Effector CD8-positive, alpha-beta T cell (primary cell): ENCODE results near the gene SLC34A1.

Source experiments
- DNase-seq: peaks from one replicate; lab custom pipeline; 2025; lab: John Stamatoyannopoulos, UW

SLC34A1 gene

DNA sequence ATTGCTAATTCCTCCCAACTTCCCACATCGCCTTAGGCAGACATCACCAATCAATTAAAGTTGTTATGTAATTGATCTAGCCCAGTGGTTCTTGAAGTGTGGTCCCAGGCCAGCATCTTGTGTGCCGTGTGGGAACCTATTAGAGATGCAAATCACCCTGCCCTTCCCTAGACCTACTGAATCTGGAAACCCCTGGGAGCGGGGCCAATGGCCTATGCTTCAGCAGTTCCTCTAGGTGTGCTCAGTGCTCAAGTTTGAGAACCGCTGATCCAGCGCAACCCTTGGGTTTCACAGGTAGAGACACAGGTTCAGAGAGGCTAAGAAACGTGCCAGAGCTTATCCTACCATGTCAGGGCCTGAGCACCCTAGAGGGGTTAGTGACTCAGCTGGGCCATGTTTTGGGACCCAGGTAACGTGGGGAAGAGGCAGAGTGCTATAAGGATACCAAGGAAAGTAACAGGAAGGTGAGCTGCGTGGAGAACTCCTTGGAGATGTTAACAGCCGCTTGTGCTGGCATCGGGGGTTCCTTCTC is 4.4 kb downstream of the SLC34A1 start:
- DNase-seq, result no peak

GRCh38 chr5:177389241-177390169 is 5.3 kb downstream of the SLC34A1 start:
- no peak for DNase-seq

DNA sequence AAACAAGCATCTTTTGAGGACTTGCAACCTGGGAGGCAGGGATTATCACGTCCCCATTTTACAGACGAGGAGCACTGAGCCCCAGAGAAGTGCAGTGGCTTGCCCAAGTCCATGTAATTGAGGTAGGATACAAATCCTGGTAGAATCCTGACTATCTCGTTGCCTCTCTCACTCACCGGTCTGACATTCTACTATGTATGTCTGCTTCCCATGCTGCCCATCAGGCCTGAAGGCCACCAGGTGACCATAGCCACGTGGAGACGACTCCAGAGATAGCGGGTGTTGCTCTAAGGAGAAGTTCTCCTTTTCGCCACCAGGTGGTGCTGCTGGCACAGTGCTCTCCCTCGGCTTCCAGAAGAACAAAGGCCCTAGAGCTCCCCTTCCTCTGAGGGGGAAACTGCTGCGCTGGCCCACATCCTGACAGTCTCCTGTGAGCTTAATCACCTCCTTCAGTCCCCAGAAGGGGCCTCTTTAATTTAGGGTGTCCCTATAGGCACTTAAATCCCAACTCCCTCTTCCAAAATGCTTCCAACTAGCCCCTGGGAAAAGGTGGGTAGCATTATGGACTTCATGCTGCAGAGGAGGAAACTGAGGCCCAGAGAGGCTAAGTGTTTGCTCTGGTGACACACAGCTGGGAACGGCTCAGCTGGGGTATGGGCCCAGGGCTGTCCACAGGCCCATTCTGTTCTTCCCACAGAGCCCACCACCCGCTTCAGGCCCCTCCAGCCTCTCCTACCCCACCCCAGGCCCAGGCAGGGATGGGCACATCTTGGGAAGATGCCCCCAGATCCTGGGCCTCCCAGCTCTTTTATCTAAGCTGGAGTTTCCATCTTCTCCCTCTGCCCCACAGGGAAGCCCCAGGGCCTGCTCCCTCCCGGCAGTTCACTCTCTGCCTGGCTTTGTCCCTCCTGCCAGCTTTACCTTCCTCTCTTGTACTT is 6.4 kb downstream of the SLC34A1 start:
- peak; percentile 82 for DNase-seq

- no peak for DNase-seq
Measured at GRCh38 chr5:177392765-177393164, 8.5 kb downstream of the SLC34A1 start.

DNA sequence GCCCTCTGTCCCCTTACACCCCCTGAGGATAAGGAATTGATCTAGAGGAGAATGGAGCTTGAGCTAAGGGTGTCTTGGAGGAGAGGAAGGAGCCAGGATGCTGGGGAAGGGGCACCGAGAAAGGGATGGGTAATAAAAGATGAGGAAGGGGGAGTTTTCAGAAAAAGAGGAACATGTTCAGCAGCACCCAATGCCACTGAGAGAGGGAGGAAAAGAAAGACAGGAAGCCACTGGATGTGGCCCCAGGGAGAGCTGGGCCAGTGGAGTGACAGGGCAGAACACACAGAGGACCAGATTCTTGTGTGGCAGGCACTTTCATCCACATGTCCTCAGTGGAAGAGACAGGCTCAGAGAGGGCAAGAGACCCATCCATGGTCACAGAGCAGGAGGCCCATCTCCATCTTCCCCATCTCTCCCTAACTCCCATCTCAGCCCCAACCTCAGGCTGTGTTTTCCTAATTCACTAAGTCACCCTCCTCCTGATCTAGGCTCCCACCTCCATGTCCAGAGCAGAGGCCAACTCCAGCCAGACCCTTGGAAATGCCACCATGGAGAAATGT is 9.1 kb downstream of the SLC34A1 start:
- no peak for DNase-seq

DNA sequence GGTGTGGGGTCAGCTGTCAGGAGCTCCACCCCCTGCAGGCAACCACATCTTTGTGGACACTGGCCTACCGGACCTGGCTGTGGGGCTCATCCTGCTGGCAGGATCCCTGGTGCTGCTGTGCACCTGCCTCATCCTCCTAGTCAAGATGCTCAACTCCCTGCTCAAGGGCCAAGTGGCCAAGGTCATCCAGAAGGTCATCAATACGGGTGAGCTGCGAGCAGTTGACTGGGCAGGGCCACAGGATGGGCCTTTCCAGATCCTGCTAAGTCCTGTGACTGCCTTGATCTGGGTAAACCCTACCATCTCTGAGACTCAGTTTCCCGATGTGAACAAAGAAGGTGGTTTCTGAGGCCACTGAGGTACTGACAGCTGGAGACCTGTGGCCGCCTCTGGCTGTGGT is 9.8 kb downstream of the SLC34A1 start:
- no peak for DNase-seq

DNA sequence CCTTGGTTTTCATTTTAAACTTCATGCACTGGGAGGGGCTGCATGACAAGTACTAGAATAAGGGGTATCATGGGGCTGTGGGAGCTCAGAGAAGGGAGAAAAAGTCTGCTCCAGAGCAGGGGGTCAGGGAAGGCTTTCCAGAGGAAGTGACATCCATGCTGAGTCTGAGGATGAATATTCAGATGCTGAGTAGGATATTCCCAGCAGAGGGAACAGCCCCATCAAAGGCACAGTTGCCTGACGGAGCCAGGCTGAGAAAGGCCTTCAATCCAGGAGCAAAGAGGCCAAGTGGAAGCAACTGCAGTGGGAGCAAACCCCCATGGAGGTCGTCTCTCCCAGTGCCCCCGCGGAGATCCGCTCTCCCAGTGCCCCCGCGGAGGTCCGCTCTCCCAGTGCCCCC is 11.8 kb downstream of the SLC34A1 start:
- no peak for DNase-seq

- no peak for DNase-seq
Measured at GRCh38 chr5:177396807-177397206, 12.6 kb downstream of the SLC34A1 start.

GRCh38 chr5:177397875-177398390 is 13.7 kb downstream of the SLC34A1 start:
- DNase-seq, result no peak

- DNase-seq, result no peak
Measured at GRCh38 chr5:177399997-177400868, 16.0 kb downstream of the SLC34A1 start, which contains the start of gene PFN3. Gene PFN3, minus strand, starts transcription at chr5:177400661. Its CDS starts 85 bp downstream, at chr5:177400576.

DNA sequence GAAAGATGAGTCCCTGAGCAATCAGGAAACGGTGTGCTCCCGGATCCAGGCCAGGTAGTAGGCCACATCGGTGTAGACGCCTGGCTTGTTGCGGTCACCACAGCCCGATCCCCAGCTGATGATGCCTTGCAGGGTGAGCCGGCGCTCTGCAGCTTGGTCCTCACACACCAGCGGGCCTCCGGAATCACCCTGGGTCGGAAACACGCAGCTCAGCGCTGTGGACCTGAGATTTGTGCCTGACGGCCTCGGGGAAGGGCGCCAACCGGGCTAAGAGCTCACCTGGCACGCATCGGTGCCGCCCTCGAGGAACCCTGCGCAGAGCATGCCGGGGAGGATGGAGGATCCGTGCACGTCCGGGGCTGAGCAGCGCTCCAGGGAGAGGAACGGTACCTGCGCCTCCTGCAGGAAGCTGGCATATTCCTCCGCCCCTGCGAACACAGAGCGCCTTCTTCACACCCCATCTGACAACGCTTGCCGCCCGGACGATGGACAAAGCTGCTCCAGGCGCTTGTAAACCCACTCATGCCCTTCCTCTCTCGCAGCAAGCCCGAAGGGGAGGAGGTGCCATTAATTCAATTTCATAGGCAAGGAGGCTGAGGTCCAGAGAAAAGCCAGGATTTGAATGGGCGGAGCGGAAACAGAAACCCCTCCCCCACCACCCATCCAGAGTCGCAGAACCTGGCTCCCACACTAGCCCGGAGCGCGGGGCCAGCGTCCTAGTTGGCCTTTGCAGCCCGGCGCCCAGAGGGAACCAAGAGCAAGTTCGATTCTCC is 18.2 kb downstream of the SLC34A1 start:
- peak; percentile 38 for DNase-seq

DNA sequence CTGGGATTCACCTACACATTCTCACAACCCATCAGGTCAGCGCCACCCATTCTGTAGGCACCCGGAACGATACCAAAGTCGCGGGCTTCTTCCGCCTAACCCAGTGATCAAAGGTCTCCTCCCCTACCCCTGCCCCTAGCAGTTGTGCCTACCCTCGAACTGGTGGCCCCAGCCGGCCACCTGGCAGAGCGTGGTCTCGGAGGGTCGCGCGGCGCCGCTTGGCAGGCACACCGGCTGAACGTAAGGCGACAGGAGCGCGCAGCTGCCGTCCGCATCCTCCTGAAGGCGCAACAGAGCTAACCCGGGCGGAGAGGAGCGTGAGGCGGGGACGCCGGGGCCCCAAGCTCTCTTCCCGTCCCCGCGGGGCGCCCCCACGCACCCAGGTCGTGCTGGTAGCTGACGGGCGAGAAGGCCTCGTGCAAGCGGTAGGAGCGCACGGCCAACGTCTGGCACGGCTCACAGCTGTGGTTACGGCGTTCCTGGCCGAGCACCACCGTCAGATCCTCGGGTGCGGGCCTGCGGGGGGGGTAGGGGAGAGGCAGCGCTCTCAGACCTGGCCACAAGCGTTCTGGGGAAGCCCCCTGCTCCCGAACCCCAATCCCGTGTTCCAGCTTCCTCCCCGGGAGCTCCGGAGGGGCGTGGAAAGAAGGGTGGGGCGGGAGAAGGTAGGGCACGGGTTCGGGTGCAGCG is 19.0 kb downstream of the SLC34A1 start:
- DNase-seq, result peak; percentile 26

- peak; percentile 65 for DNase-seq
Measured at GRCh38 chr5:177403792-177404640, 19.8 kb downstream of the SLC34A1 start.

GRCh38 chr5:177404641-177405179 is 20.5 kb downstream of the SLC34A1 start:
- no peak for DNase-seq

DNA sequence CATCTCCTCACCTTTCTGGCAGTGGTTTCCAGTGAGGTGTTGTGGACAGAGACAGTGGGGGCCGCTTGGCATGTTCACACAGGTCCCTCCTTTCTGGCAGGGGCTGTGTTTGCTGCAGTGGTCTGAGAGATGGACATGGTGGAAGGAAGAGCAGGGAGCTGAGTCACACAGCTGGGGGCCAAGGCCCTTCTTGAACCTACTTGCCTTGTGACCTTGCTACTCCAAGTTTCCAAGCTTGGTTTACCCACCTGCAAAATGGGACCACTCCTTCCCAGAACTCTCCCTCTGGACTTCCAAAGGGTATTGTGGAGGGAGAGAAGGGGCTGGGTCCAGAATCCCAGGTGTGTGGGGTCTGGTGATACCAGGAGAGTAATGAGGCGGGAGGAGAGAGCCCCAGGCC is 21.1 kb downstream of the SLC34A1 start:
- DNase-seq, result no peak

DNA sequence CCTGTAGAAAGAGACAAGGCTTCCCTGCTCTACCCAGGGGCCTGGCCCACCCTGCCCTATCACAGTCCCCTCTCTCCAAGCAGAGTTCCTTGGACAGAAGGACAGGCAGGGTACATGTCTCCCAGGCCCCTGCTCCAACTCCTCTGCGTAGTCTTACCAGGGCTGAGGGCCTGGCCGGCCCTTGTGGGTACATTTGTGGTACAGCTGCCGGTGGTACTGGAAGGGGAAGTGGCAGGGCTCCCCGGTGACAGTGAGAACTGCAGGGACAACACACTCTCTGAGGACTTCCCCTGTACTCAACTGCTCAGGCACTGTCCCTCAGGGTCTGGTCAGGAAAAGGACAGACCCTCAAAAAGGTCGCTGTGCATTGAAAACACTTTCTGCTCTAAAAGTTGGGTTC is 21.6 kb downstream of the SLC34A1 start:
- no peak for DNase-seq

DNA sequence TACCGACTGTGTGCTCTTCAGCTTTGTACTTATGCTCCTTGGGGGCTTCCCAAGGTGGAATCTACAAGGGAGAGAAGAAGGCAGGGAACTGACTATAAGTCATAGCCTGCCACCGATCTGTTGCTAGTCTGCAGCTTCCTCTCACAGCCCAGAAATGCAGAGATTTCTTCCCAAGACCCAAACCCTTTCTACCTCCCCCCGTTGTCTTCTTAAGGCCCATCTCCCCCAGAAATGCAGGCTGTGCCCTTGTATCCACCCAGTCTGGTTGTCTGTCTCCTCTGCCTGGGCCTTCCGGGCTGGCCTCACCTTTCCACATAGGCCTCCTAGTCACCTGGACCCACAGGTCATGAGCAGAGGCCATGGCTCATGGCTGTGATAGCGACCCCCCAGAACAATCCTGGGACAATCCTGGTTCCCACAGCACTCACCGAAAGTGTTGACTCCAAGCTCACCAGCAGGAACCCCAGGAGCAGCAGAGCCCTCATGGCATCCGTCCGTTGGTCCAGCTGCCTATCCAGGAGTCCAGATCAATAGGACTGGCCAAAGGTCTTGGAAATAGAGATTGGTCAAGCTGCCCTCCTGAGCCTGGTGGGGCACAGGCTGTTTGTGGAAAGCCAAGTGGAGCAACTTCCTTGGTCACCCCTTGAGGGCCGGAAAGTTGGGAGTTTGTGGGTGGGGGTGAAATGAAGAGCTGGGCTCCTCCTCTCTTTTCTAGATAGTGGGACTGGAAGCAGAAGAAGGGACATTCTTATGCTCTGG is 25.0 kb downstream of the SLC34A1 start, which contains the start of gene F12:
Gene F12 (minus strand): TSS at position 522 of the 759 bp plus-strand sequence. CDS start 37 bp downstream, at position 485.
- DNase-seq, result no peak
